Measurements from ENCODE around the gene VMAC.
A peak's percentile ranks its signal among the peaks of the same experiment; 100 is the strongest.

Gene VMAC

DNA sequence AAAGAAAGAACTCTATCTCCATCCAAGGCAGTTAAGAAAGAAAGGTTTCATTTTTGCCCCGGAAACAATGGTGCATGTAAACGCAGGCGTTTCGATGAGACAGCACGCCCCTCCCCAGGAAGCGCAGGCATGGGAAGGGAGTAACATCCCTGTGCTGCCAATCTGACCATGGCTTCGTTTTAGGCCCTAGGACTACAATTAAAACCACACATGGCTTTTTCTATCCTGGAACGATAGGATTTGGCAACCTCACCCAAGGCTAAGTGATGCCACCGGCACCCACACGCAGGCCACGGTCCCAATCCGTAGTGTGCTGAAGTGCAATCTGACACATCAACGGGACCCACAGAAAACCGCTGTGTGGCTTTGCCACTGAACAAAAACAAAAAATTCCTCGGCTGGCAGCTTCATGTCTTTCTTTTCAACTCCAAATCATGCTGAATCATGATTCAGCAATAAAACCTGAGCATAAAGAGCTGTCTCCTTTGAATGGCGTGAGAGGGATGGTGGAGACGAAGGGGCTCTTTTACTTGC is 49.1 kb downstream of the VMAC start:
- peak; percentile 68 for DNase-seq

DNA sequence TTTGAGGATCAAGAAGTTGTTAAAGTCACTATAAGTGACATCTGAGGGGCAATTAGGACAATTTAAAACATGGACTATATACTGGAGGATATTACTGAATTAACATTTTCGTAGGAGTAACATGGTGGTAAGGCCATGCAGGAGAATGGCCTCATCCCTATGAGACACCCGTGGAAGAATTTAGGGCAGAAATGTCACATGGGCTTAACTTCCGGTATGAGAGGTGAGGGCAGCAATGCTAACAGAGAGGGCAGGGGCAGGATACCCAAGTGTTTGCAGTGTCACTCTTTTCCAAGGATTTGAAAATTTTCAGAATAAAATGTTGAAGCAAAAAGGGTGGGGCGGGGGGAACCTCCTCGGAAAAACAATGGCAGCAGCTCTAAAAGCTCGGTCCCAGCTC is 49.6 kb downstream of the VMAC start:
- DNase-seq: no peak

DNA sequence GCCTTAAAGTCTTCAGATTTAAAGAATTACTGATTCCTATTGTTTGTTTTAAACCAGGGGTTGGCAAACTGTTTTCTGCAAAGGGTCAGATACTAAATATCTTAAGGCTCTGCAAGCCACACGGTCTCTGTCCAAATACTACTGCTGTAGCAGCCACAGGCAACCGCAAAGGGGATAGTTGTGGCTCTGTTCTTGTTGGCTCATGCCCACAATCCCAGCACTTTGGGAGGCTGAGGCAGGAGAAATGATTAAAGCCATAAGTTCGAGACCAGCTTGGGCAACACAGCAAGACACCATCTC is 50.9 kb downstream of the VMAC start:
- DNase-seq: peak; percentile 40

DNA sequence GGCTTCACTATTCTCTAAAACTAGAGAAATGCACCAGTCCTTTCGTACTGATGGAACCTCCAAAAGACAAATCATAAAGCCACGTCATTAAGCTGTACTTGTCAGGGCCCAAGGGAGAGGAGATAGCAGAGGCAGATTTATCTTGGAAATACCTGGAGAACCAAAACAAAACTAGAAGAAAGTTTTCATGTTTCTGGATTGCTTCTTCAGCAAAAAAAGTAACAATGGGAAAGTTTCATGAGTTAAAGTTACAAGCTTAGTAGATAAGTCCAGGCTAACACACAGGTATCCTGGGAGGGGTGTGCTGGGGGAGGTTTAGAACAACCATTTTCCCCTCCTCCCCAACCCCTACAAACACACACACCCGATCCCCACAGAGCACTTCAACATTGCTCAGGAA is 51.7 kb downstream of the VMAC start:
- DNase-seq: no peak

DNA sequence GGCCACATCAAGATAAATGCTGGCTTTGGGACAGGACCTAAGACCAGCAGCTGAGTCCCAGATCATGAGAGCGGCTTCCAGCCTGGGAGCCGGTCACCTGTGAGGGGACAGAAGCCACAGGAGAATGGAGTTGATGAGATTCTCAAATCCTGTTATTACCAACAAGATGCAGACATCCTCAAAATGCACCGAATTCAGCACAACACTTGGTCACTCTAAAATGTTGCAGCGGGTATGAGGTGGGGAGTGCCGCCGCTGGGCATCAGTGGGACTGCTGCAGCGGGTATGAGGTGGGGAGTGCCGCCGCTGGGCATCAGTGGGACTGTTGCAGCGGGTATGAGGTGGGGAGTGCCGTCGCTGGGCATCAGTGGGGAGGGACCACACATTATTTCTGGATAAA is 52.1 kb downstream of the VMAC start:
- no peak for DNase-seq

DNA sequence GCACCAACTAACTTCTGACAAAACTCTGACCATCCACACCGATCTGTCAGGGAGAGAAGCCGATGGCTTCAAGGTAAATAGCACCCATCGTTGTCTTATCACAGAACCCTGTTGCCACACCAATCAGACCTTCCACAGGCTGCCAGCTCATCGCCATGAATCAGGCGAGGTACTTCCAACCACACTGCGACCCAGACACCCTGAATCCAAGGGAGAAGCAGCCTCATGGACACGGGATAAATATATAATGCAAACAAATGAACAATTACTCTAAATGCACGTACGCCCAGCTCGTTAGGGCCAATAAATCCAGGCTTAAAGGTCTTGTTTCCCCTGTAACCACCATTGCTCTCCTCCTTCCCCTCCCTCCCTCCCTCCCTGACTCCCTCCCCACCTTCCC is 52.5 kb downstream of the VMAC start:
- DNase-seq: no peak

DNA sequence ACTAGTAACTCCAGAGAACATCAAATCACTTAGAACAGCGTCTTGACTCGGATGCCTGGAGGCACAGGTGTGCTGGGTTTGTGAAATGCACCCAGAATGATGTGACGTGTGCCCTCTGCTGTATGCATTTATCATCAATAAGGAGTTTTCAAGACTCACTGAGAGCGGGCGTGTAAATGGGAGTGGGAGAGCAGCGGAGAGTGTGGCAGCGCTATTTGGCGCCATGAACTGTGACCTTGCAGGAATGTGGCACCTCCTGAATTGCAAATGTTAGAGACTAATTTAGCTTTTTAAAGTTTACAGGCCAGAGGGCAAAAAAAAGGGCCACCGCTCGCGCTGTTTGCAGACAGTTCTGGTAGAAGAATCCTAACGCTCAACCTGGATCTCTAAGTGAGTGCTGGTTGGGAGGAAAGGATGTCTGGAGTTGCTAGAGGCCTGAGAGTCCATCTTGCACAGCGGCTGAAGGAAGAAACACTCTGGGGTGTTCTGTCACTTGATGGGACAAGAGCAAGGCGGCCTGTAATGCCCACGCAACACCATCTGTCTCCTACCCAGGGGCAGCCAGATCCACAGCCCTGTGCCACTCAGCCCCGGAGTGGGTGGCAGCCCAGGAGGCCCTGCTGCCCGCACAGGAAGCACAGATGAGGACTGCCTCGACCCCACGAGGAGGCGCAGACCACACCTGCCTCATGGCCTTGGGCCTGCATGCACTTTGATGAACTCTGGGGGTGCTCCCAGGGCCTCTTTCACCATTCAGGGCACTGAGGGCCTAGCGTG is 53.6 kb downstream of the VMAC start:
- no peak for DNase-seq

DNA sequence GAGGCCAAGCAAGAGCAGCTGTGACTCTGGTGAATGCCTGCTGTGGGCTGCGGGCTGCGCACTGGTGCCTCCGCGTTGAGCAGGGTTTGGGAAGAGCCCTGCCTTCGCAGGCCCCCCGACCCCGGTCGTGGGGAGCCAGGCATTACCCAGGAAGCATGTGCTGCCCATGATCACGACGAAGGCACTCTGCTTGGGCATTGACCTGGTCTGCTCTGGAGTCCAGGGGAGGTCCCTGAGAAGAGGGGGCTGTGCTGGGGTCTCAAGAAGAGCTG is 54.1 kb downstream of the VMAC start:
- no peak for DNase-seq

DNA sequence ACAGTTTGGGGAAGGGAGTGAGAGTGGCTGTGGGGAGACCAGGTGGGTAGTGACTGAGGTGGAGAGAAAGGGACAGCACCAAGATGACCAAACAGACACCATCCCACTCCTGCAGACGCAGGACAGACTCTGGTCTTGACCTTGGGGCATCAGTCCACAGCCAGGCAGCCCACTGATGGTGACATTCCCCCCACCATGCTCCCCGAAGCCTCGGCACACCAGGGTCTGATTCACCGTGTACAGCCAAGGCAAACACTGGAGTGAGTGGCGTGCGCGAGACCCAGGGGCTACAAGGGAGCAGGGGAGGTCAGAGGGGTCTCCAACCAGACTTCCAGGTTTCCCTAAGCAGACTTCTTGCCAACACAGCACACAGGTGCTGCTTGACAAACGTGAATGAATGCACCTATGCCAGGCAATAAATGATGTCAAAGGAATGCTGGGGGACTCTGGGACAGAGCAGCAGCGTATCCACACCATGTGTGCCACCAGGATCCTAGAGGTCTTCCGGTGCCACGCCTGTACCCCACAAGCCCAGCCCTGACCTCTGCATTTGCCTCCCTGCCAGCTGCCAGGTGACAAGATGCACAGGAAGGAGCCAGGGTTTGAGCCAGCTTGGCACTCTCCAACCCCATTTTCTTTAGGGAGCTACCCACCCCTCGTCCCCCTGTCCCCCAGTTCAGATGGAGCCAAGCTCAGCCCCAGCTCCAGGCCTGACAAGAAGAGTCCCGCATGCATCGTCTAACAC is 54.8 kb downstream of the VMAC start:
- DNase-seq: no peak
